Upper lobe of right lung (tissue), 1 donor: ENCODE results near the gene CYSTM1. TPM values are rescaled to one million over a fixed set of nuclear protein-coding genes. Genes with fewer than 3 reads are reported as not detected.

Experiments
- ATAC-seq: fragments of 200-7000 bp; cut with Tn5 transposase; one replicate; pipeline ENCODE4 v1.9.1; 2020; ENCODE audit warnings: mild to moderate bottlenecking, moderate library complexity
- DNase-seq: peaks from one replicate; pipeline ENCODE4 v3.0.0-alpha.2; 2020
- H3K27ac ChIP-seq: fragments of 200-600 bp; one replicate; pipeline ENCODE4 v1.8.0; 2022
- H3K27me3 ChIP-seq: fragments of 200-600 bp; one replicate; pipeline ENCODE4 v1.8.0; 2022; ENCODE audit warnings: mild to moderate bottlenecking
- H3K36me3 ChIP-seq: fragments of 200-600 bp; one replicate; pipeline ENCODE4 v1.8.0; 2022
- H3K4me1 ChIP-seq: fragments of 200-600 bp; one replicate; pipeline ENCODE4 v1.8.0; 2022
- H3K4me3 ChIP-seq: fragments of 200-600 bp; one replicate; pipeline ENCODE4 v1.8.0; 2022; ENCODE audit warnings: mild to moderate bottlenecking
- H3K9me3 ChIP-seq: fragments of 200-600 bp; one replicate; pipeline ENCODE4 v1.8.0; 2022
- CTCF ChIP-seq: fragments of 200-600 bp; IDR thresholded peaks from one replicate; pipeline ENCODE4 v1.8.0; 2022; ENCODE audit warnings: antibody characterized with exemption
- intact Hi-C: fragments of 100-400 bp; cut with DNase I; formaldehyde crosslinking; loops from one replicate; pipeline ENCODE4 v1.11.0; 2022
- long read RNA-seq: library from polyadenylated mRNA; unstranded; transcript quantifications from one replicate; pipeline ENCODE4 v2.0.0, GENCODE V29; 2021
- total RNA-seq: library from RNA; stranded (reverse); fragmentation: NEBNext Ultra II Directional; extraction: Animal tissue kit (Norgen Biotek cat#: 25700); gene quantifications from one replicate; pipeline ENCODE4 v1.2.1, GENCODE V29; 2021
- donor health status: DM: no; HTN: yes; CAD: no; lungs with severe emphysema.

CYSTM1 gene
- total RNA-seq = 85.1 TPM
- long read RNA-seq, transcript CYSTM1-201 (3 exons, 1,336 nt) = major isoform, 85 of 116 reads
- long read RNA-seq, partial matches to known transcripts = 2 of 116 reads
- long read RNA-seq, other reads (novel, unspliced or antisense) = 29 of 116 reads

GRCh38 chr5:140174465-140175366 lies at the start of gene CYSTM1:
TSS of gene CYSTM1 (plus strand) at chr5:140175188. CDS start at chr5:140194466, 19,278 bp downstream.
- no peaks in the 10 kb centered on the region for H3K36me3 ChIP-seq
- no peaks in the 10 kb centered on the region for H3K9me3 ChIP-seq
- peak within 1 kb of the TSS; percentile 99 for H3K4me3 ChIP-seq
- peak within 1 kb of the TSS; percentile 99 for H3K27ac ChIP-seq
- DNase-seq (peak; percentile 98), ATAC-seq (peak; percentile 94)
- H3K27me3 ChIP-seq = no peaks in the 10 kb centered on the region
- H3K4me1 ChIP-seq = peaks cover 32% of the 10 kb centered on the region
- intact Hi-C loops = no loop called here
- no peak for TF ChIP-seq CTCF

- H3K27me3 ChIP-seq = no peaks in the 10 kb centered on the region
- no peak within 1 kb of the TSS for H3K27ac ChIP-seq
- intact Hi-C loops = no loop called here
- DNase-seq (no peak), ATAC-seq (no peak)
- no peak for TF ChIP-seq CTCF
- no peak within 1 kb of the TSS for H3K4me3 ChIP-seq
- no peaks in the 10 kb centered on the region for H3K36me3 ChIP-seq
- no peaks in the 10 kb centered on the region for H3K9me3 ChIP-seq
- H3K4me1 ChIP-seq = peaks cover 17% of the 10 kb centered on the region
Measured at GRCh38 chr5:140125637-140126036, 49.4 kb upstream of the CYSTM1 start, which contains the start of gene IGIP. TSS of gene IGIP (plus strand) at chr5:140125937. CDS start at chr5:140128477, 2,540 bp downstream.

- H3K27ac ChIP-seq = no peak overlapping the region
Measured at GRCh38 chr5:140126315-140127012, 48.5 kb upstream of the CYSTM1 start.

GRCh38 chr5:140128376-140128775 lies 46.6 kb upstream of the CYSTM1 start:
- DNase-seq (no peak), ATAC-seq (no peak)
- TF ChIP-seq CTCF = no peak
- Histone ChIP-seq H3K4me3 (no peak overlapping the region), H3K4me1 (peaks cover 27% of the 10 kb centered on the region), H3K36me3 (no peaks in the 10 kb centered on the region), H3K9me3 (no peaks in the 10 kb centered on the region), H3K27ac (no peak overlapping the region), H3K27me3 (no peaks in the 10 kb centered on the region)
- intact Hi-C loops = no loop called here

More at GRCh38 chr5:140126315-140127012, 48.5 kb upstream of the CYSTM1 start:
- Histone ChIP-seq H3K9me3 (no peaks in the 10 kb centered on the region), H3K4me3 (no peak overlapping the region), H3K4me1 (peaks cover 20% of the 10 kb centered on the region), H3K36me3 (no peaks in the 10 kb centered on the region), H3K27me3 (no peaks in the 10 kb centered on the region)
- intact Hi-C loops = no loop called here
- TF ChIP-seq CTCF = no peak
- no peak for DNase-seq
- ATAC-seq = no peak

GRCh38 chr5:140130949-140131733 lies 43.8 kb upstream of the CYSTM1 start:
- TF ChIP-seq CTCF = no peak
- no peak overlapping the region for H3K4me3 ChIP-seq
- H3K27me3 ChIP-seq = no peaks in the 10 kb centered on the region
- no peaks in the 10 kb centered on the region for H3K36me3 ChIP-seq
- no peaks in the 10 kb centered on the region for H3K9me3 ChIP-seq
- H3K27ac ChIP-seq = no peak overlapping the region
- peaks cover 21% of the 10 kb centered on the region for H3K4me1 ChIP-seq
- ATAC-seq (no peak), DNase-seq (no peak)
- intact Hi-C loops = no loop called here
